SK-N-SH treated with all-trans-retinoic acid at 6 μM for 48 hours (cell line): ENCODE measurements around the gene MDFIC.

Source experiments
- ATAC-seq: fragments of 200-7000 bp; cut with Tn5 transposase; 3 replicates; pipeline ENCODE4 v1.9.1; 2020; ENCODE audit warnings: mild to moderate bottlenecking, moderate library complexity
- ARNTL ChIP-seq: fragments of 450-650 bp; formaldehyde crosslinking; IDR thresholded peaks from 2 replicates; pipeline ENCODE4 v1.5.0; 2020; ENCODE audit warnings: low read depth, mild to moderate bottlenecking, moderate library complexity, borderline replicate concordance
- CSDC2 ChIP-seq: fragments of 250-450 bp; sonication (Bioruptor Pico); IDR thresholded peaks from 2 replicates; pipeline ENCODE4 v1.5.0; 2020; ENCODE audit warnings: mild to moderate bottlenecking, moderate library complexity
- ESRRG ChIP-seq: fragments of 250-450 bp; sonication (Bioruptor Pico); IDR thresholded peaks from 2 replicates; pipeline ENCODE4 v1.6.1; 2021; ENCODE audit warnings: mild to moderate bottlenecking
- GLIS3 ChIP-seq: fragments of 250-450 bp; sonication (Bioruptor Pico); IDR thresholded peaks from 2 replicates; pipeline ENCODE4 v1.5.0; 2020; ENCODE audit warnings: mild to moderate bottlenecking, moderate library complexity
- ISL1 ChIP-seq: fragments of 250-450 bp; sonication (Bioruptor Pico); IDR thresholded peaks from 2 replicates; pipeline ENCODE4 v2.1.2; 2022; ENCODE audit warnings: mild to moderate bottlenecking, moderate library complexity
- OSR1 ChIP-seq: fragments of 250-450 bp; sonication (Bioruptor Pico); IDR thresholded peaks from 2 replicates; pipeline ENCODE4 v1.8.0; 2022; ENCODE audit warnings: moderate library complexity, mild to moderate bottlenecking, inconsistent platforms
- PPARA ChIP-seq: fragments of 250-450 bp; sonication (Bioruptor Pico); IDR thresholded peaks from 2 replicates; pipeline ENCODE4 v1.5.0; 2020; ENCODE audit warnings: mild to moderate bottlenecking, borderline replicate concordance
- RARB ChIP-seq: fragments of 250-450 bp; sonication (Bioruptor Pico); IDR thresholded peaks from 2 replicates; pipeline ENCODE4 v1.8.0; 2021; ENCODE audit warnings: mild to moderate bottlenecking, moderate library complexity
- SNAI2 ChIP-seq: fragments of 250-450 bp; sonication (Bioruptor Pico); IDR thresholded peaks from 2 replicates; pipeline ENCODE4 v1.5.0; 2020; ENCODE audit warnings: mild to moderate bottlenecking, moderate library complexity
- TCF4 ChIP-seq: fragments of 250-450 bp; sonication (Bioruptor Pico); IDR thresholded peaks from 2 replicates; pipeline ENCODE4 v1.8.0; 2021; ENCODE audit warnings: mild to moderate bottlenecking, moderate library complexity, borderline replicate concordance
- TOX ChIP-seq: fragments of 250-450 bp; sonication (Bioruptor Pico); IDR thresholded peaks from 2 replicates; pipeline ENCODE4 v1.8.0; 2021; ENCODE audit warnings: mild to moderate bottlenecking, moderate library complexity, borderline replicate concordance
- ZC3H10 ChIP-seq: fragments of 250-450 bp; sonication (Bioruptor Pico); IDR thresholded peaks from 2 replicates; pipeline ENCODE4 v1.5.1; 2021; ENCODE audit warnings: mild to moderate bottlenecking, moderate library complexity
- ZFP3 ChIP-seq: fragments of 250-450 bp; sonication (Bioruptor Pico); IDR thresholded peaks from 2 replicates; pipeline ENCODE4 v1.5.0; 2020; ENCODE audit warnings: mild to moderate bottlenecking, moderate library complexity
- ZFP30 ChIP-seq: fragments of 450-650 bp; formaldehyde crosslinking; IDR thresholded peaks from 2 replicates; pipeline ENCODE4 v1.5.0; 2022; ENCODE audit warnings: mild to moderate bottlenecking, moderate library complexity
- TF ChIP-seq, protein P1 (sequence below): fragments of 250-450 bp; sonication (Bioruptor Pico); IDR thresholded peaks from 2 replicates; pipeline ENCODE4 v1.5.1; 2021; ENCODE audit warnings: mild to moderate bottlenecking, moderate library complexity
- TF ChIP-seq, protein P2 (sequence below): fragments of 250-450 bp; sonication (Bioruptor Pico); IDR thresholded peaks from 2 replicates; pipeline ENCODE4 v1.5.1; 2020; ENCODE audit warnings: low read depth, mild to moderate bottlenecking, moderate library complexity
- TF ChIP-seq, protein P3 (sequence below): fragments of 250-450 bp; sonication (Bioruptor Pico); IDR thresholded peaks from 2 replicates; pipeline ENCODE4 v1.8.0; 2020; ENCODE audit warnings: mild to moderate bottlenecking, moderate library complexity, borderline replicate concordance
- TF ChIP-seq, protein P4 (sequence below): fragments of 250-450 bp; sonication (Bioruptor Pico); IDR thresholded peaks from 2 replicates; pipeline ENCODE4 v1.8.0; 2021; ENCODE audit warnings: low read depth, mild to moderate bottlenecking, moderate library complexity, borderline replicate concordance

MDFIC gene

DNA sequence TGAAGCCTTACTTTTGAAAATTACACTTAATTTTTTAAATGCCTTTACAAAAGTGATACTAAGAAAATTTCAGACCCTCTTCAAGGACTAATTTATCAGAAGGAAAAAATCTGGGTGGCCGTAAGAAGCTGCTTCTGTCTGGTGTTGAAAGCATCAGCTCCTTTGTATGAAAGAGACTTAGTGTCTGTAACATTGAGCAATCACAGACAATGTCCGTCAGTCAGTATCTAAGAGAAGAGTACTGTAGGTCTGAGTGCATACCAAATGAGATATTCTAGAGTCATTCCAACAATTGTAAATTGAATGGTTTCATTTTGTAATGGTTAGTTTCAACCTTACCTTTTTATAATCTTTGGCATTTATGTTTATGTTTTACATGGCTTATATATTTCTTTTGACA, 11.1 kb upstream of the MDFIC start (continued):
- TF ChIP-seq, protein P1, sequence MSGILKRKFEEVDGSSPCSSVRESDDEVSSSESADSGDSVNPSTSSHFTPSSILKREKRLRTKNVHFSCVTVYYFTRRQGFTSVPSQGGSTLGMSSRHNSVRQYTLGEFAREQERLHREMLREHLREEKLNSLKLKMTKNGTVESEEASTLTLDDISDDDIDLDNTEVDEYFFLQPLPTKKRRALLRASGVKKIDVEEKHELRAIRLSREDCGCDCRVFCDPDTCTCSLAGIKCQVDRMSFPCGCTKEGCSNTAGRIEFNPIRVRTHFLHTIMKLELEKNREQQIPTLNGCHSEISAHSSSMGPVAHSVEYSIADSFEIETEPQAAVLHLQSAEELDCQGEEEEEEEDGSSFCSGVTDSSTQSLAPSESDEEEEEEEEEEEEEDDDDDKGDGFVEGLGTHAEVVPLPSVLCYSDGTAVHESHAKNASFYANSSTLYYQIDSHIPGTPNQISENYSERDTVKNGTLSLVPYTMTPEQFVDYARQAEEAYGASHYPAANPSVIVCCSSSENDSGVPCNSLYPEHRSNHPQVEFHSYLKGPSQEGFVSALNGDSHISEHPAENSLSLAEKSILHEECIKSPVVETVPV (CRISPR knock-in tag): no peak
- TF ChIP-seq ARNTL (CRISPR knock-in tag): no peak
- TF ChIP-seq, all 23 proteins: peak for 0

DNA sequence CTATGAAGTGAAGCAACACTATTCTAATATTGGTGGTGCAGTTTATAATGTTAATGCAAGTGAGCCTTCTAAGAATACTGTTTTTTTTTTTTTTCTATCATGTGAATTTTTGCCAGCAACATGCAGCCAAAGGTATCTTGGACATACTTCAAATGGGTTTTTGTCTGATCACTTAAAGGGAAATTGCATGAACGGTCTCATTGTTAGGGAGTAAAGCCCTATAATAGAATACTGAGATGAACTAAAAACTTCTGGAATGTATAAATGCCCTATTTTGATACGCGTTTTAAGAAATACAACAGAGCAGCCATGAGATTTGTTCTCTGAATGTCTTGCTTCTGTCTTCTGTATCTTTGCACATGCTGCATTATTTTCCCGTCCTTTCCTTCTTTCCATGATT, 10.5 kb upstream of the MDFIC start:
- no peak for TF ChIP-seq ARNTL (CRISPR knock-in tag)
- TF ChIP-seq GLIS3: no peak
- ATAC-seq: no peak

DNA sequence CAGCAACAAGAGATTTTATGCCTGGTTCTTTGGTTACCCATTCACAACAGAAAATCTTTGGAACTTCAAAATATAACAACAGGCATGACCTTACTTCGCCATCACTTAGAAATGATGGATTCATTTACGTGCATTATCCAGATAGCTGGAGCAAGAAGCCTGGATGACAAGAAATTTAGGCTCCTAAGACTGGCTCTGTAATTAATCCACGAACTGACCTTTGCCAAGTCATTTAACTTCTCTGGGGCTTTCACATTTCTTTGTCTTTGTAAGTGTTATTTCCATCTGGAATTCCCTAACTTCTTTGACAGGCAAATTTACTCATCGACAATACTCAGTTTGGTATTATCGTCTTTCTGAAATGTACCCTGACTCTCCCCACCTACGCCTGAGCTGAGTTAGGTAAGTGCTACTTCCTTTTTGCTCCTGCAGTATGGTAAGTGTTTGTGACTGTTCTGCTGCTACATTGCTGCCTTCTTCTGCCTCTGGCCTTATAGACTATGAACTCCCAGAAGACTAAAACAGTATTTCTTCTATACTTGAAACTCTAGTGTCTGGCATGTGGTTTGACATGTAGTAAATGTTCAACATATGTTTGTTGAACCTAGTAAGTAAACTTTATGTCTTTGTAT, 5.5 kb upstream of the MDFIC start:
- no peak for TF ChIP-seq ZFP30
- TF ChIP-seq PPARA (CRISPR knock-in tag): no peak
- TF ChIP-seq OSR1: no peak
- TF ChIP-seq, protein P2, sequence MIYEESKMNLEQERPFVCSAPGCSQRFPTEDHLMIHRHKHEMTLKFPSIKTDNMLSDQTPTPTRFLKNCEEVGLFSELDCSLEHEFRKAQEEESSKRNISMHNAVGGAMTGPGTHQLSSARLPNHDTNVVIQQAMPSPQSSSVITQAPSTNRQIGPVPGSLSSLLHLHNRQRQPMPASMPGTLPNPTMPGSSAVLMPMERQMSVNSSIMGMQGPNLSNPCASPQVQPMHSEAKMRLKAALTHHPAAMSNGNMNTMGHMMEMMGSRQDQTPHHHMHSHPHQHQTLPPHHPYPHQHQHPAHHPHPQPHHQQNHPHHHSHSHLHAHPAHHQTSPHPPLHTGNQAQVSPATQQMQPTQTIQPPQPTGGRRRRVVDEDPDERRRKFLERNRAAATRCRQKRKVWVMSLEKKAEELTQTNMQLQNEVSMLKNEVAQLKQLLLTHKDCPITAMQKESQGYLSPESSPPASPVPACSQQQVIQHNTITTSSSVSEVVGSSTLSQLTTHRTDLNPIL (CRISPR knock-in tag): no peak
- no peak for TF ChIP-seq ESRRG (CRISPR knock-in tag)
- no peak for TF ChIP-seq ARNTL (CRISPR knock-in tag)
- TF ChIP-seq TCF4 (CRISPR knock-in tag): no peak
- TF ChIP-seq ZFP3 (CRISPR knock-in tag): no peak
- TF ChIP-seq, protein P3, sequence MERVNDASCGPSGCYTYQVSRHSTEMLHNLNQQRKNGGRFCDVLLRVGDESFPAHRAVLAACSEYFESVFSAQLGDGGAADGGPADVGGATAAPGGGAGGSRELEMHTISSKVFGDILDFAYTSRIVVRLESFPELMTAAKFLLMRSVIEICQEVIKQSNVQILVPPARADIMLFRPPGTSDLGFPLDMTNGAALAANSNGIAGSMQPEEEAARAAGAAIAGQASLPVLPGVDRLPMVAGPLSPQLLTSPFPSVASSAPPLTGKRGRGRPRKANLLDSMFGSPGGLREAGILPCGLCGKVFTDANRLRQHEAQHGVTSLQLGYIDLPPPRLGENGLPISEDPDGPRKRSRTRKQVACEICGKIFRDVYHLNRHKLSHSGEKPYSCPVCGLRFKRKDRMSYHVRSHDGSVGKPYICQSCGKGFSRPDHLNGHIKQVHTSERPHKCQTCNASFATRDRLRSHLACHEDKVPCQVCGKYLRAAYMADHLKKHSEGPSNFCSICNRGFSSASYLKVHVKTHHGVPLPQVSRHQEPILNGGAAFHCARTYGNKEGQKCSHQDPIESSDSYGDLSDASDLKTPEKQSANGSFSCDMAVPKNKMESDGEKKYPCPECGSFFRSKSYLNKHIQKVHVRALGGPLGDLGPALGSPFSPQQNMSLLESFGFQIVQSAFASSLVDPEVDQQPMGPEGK: no peak
- TF ChIP-seq ZC3H10 (CRISPR knock-in tag): no peak
- TF ChIP-seq, all 23 proteins: peak for 0
- no peak for ATAC-seq

DNA sequence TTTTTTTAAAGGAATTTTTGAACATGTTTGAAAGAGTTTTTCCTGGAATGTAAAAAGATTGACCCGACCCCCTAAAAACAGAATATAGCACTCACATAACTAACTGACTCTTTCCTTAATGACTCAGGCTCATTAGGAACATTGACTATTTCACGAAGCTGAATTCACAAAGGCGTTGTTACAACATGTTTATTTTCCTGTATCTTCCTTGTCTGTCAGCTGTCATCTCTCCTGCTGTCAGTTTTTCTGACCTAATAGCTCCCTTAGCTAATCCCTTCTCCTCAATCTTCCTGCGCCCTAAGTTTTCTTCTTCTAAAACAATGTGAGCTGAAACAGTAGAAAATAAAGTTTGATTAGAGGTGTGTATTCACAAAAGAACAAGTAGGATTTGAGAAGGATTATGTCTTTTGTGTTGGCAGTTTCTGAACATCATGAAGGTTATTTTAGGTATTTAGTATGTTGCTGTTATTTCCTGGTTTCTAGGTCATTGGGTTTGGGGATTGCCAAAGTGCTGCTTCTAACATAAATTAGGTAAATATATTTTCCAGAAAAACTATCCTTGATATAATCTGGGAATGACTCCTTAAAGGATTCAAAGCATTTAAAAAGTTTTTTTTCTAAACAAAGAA, 4.6 kb upstream of the MDFIC start:
- no peak for TF ChIP-seq TOX
- TF ChIP-seq, protein P1 (CRISPR knock-in tag): no peak
- TF ChIP-seq ESRRG (CRISPR knock-in tag): no peak
- TF ChIP-seq, protein P3: no peak
- no peak for TF ChIP-seq CSDC2 (CRISPR knock-in tag)
- TF ChIP-seq, protein P4, sequence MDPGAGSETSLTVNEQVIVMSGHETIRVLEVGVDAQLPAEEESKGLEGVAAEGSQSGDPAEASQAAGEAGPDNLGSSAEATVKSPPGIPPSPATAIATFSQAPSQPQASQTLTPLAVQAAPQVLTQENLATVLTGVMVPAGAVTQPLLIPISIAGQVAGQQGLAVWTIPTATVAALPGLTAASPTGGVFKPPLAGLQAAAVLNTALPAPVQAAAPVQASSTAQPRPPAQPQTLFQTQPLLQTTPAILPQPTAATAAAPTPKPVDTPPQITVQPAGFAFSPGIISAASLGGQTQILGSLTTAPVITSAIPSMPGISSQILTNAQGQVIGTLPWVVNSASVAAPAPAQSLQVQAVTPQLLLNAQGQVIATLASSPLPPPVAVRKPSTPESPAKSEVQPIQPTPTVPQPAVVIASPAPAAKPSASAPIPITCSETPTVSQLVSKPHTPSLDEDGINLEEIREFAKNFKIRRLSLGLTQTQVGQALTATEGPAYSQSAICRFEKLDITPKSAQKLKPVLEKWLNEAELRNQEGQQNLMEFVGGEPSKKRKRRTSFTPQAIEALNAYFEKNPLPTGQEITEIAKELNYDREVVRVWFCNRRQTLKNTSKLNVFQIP (CRISPR knock-in tag): no peak
- no peak for TF ChIP-seq ISL1 (CRISPR knock-in tag)
- TF ChIP-seq OSR1: no peak
- TF ChIP-seq SNAI2 (CRISPR knock-in tag): no peak
- no peak for TF ChIP-seq ZC3H10 (CRISPR knock-in tag)
- no peak for TF ChIP-seq RARB (CRISPR knock-in tag)
- no peak for TF ChIP-seq GLIS3
- no peak for ATAC-seq
